Measurements from ENCODE around the gene SLC27A4. TPM values are rescaled to one million over a fixed set of nuclear protein-coding genes. Genes with fewer than 3 reads are reported as not detected.

The SLC27A4 gene
- 6.9 TPM for polyA plus RNA-seq

GRCh38 chr9:128339761-128340690 lies at the start of gene SLC27A4:
Gene SLC27A4 (plus strand): TSS chr9:128340527. CDS start chr9:128343133, 2,606 bp downstream.
- H3K36me3 Mint-ChIP-seq: peaks cover 3% of the 10 kb centered on the region
- H3K27me3 Mint-ChIP-seq: no peaks in the 10 kb centered on the region
- H3K9me3 Mint-ChIP-seq: no peaks in the 10 kb centered on the region
- peak within 1 kb of the TSS; percentile 83 to 93 (median 92) for H3K27ac Mint-ChIP-seq
- peak within 1 kb of the TSS; percentile 91 to 98 (median 94) for H3K4me3 Mint-ChIP-seq
- H3K4me1 Mint-ChIP-seq: peaks cover 4 to 9% (median 8%) of the 10 kb centered on the region in 3 donors

- Mint-ChIP-seq H3K4me1 (peaks cover 0 to 1% (median 0%) of the 10 kb centered on the region in 3 donors), H3K4me3 (no peak overlapping the region), H3K9me3 (no peaks in the 10 kb centered on the region), H3K27ac (no peak overlapping the region), H3K27me3 (no peaks in the 10 kb centered on the region), H3K36me3 (peaks cover 2% of the 10 kb centered on the region)
Measured at GRCh38 chr9:128292009-128292408, 48.3 kb upstream of the SLC27A4 start.

- H3K27ac Mint-ChIP-seq: no peak overlapping the region
- H3K9me3 Mint-ChIP-seq: no peaks in the 10 kb centered on the region
- H3K4me3 Mint-ChIP-seq: no peak overlapping the region
- H3K4me1 Mint-ChIP-seq: peaks cover 0 to 1% (median 0%) of the 10 kb centered on the region in 3 donors
- no peaks in the 10 kb centered on the region for H3K27me3 Mint-ChIP-seq
- no peaks in the 10 kb centered on the region for H3K36me3 Mint-ChIP-seq
Measured at GRCh38 chr9:128293091-128293490, 47.2 kb upstream of the SLC27A4 start.

GRCh38 chr9:128294142-128294541 lies 46.2 kb upstream of the SLC27A4 start:
- no peaks in the 10 kb centered on the region for H3K27me3 Mint-ChIP-seq
- H3K27ac Mint-ChIP-seq: no peak overlapping the region
- no peak overlapping the region for H3K4me3 Mint-ChIP-seq
- no peaks in the 10 kb centered on the region for H3K36me3 Mint-ChIP-seq
- H3K4me1 Mint-ChIP-seq: peaks cover 0 to 1% (median 0%) of the 10 kb centered on the region in 3 donors
- H3K9me3 Mint-ChIP-seq: no peaks in the 10 kb centered on the region

GRCh38 chr9:128296340-128297220 lies 43.7 kb upstream of the SLC27A4 start:
- H3K4me3 Mint-ChIP-seq: no peak overlapping the region
- H3K4me1 Mint-ChIP-seq: peaks cover 0 to 1% (median 0%) of the 10 kb centered on the region in 3 donors
- H3K27me3 Mint-ChIP-seq: no peaks in the 10 kb centered on the region
- no peaks in the 10 kb centered on the region for H3K36me3 Mint-ChIP-seq
- H3K27ac Mint-ChIP-seq: no peak overlapping the region
- no peaks in the 10 kb centered on the region for H3K9me3 Mint-ChIP-seq

- H3K9me3 Mint-ChIP-seq: no peaks in the 10 kb centered on the region
- H3K4me3 Mint-ChIP-seq: no peak overlapping the region
- H3K27ac Mint-ChIP-seq: no peak overlapping the region
Measured at GRCh38 chr9:128297221-128297773, 43.0 kb upstream of the SLC27A4 start.

GRCh38 chr9:128298535-128299482 lies 41.5 kb upstream of the SLC27A4 start:
- H3K9me3 Mint-ChIP-seq: no peaks in the 10 kb centered on the region
- no peak overlapping the region for H3K27ac Mint-ChIP-seq
- H3K4me3 Mint-ChIP-seq: no peak overlapping the region
- peaks cover 0 to 1% (median 0%) of the 10 kb centered on the region in 3 donors for H3K4me1 Mint-ChIP-seq
- H3K36me3 Mint-ChIP-seq: no peaks in the 10 kb centered on the region
- H3K27me3 Mint-ChIP-seq: no peaks in the 10 kb centered on the region

More at GRCh38 chr9:128297221-128297773, 43.0 kb upstream of the SLC27A4 start:
- H3K27me3 Mint-ChIP-seq: no peaks in the 10 kb centered on the region
- peaks cover 0 to 1% (median 0%) of the 10 kb centered on the region in 3 donors for H3K4me1 Mint-ChIP-seq
- no peaks in the 10 kb centered on the region for H3K36me3 Mint-ChIP-seq

GRCh38 chr9:128304136-128304970 lies 36.0 kb upstream of the SLC27A4 start:
- peaks cover 0 to 2% (median 0%) of the 10 kb centered on the region in 3 donors for H3K4me1 Mint-ChIP-seq
- no peaks in the 10 kb centered on the region for H3K9me3 Mint-ChIP-seq
- peak overlapping the region in 2 of 3 donors; percentile 55 to 76 for H3K27ac Mint-ChIP-seq
- no peaks in the 10 kb centered on the region for H3K36me3 Mint-ChIP-seq
- peak overlapping the region in 1 of 4 donors; percentile 70 for H3K4me3 Mint-ChIP-seq
- H3K27me3 Mint-ChIP-seq: no peaks in the 10 kb centered on the region

- Mint-ChIP-seq H3K27me3 (no peaks in the 10 kb centered on the region), H3K4me1 (peaks cover 0 to 2% (median 0%) of the 10 kb centered on the region in 3 donors), H3K36me3 (no peaks in the 10 kb centered on the region), H3K4me3 (no peak overlapping the region), H3K27ac (peak overlapping the region in 1 of 3 donors; percentile 55), H3K9me3 (no peaks in the 10 kb centered on the region)
Measured at GRCh38 chr9:128304971-128305288, 35.4 kb upstream of the SLC27A4 start.

- H3K4me1 Mint-ChIP-seq: peaks cover 0 to 2% (median 0%) of the 10 kb centered on the region in 3 donors
- no peak overlapping the region for H3K4me3 Mint-ChIP-seq
- no peaks in the 10 kb centered on the region for H3K9me3 Mint-ChIP-seq
- no peaks in the 10 kb centered on the region for H3K36me3 Mint-ChIP-seq
- H3K27me3 Mint-ChIP-seq: no peaks in the 10 kb centered on the region
- H3K27ac Mint-ChIP-seq: no peak overlapping the region
Measured at GRCh38 chr9:128309551-128309950, 30.8 kb upstream of the SLC27A4 start.

GRCh38 chr9:128310461-128310860 lies 29.9 kb upstream of the SLC27A4 start:
- H3K9me3 Mint-ChIP-seq: no peaks in the 10 kb centered on the region
- H3K36me3 Mint-ChIP-seq: no peaks in the 10 kb centered on the region
- peaks cover 0 to 1% (median 0%) of the 10 kb centered on the region in 3 donors for H3K4me1 Mint-ChIP-seq
- H3K27ac Mint-ChIP-seq: no peak overlapping the region
- H3K4me3 Mint-ChIP-seq: no peak overlapping the region
- no peaks in the 10 kb centered on the region for H3K27me3 Mint-ChIP-seq

GRCh38 chr9:128314697-128315096 lies 25.6 kb upstream of the SLC27A4 start:
- Mint-ChIP-seq H3K4me3 (no peak overlapping the region), H3K4me1 (no peaks in the 10 kb centered on the region), H3K9me3 (no peaks in the 10 kb centered on the region), H3K36me3 (peaks cover 5% of the 10 kb centered on the region), H3K27ac (no peak overlapping the region), H3K27me3 (no peaks in the 10 kb centered on the region)

GRCh38 chr9:128316421-128316820 lies 23.9 kb upstream of the SLC27A4 start:
- H3K4me3 Mint-ChIP-seq: no peak overlapping the region

More at GRCh38 chr9:128316421-128316820, 23.9 kb upstream of the SLC27A4 start:
- H3K36me3 Mint-ChIP-seq: peaks cover 5% of the 10 kb centered on the region
- no peaks in the 10 kb centered on the region for H3K4me1 Mint-ChIP-seq
- no peak overlapping the region for H3K27ac Mint-ChIP-seq
- H3K9me3 Mint-ChIP-seq: no peaks in the 10 kb centered on the region
- H3K27me3 Mint-ChIP-seq: no peaks in the 10 kb centered on the region

All from IgD-negative memory B cell (primary cell).